ENCODE measurements around the gene SCUBE2.

SCUBE2 gene

DNA sequence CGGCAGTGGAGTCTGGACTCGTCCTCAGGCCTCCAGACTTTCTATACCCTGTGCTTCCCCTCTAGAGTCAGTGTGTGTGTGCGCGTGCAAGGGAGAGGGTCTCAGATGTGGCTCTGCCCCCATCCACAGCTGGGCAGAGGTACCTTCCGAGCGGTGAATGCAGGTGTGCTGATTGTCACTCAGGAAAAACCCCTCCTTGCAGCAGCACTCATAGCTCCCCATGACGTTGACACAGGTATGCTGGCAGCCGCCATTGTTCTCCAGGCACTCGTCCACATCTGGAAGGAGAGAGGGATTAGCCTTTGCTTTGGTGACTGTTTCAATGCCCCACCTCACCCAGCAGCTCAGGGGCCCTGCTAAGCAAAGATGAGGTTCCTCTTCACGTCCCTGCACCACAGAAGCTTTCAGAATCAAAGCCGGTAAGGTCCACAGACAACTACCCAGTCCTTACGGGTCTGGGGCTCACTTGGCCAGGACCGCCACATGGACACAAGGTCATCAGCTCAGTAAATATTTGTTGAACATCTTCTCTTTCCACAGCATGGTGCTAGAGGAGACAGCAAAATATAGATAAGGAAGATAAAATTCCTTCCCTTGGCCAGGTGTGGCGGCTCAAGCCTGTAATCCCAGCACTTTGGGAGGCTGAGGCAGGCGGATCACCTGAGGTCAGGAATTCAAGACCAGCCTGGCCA is 16.9 kb downstream of the SCUBE2 start:
- no peak for DNase-seq (ENCODE audit: low read depth in 2 of 2)

DNA sequence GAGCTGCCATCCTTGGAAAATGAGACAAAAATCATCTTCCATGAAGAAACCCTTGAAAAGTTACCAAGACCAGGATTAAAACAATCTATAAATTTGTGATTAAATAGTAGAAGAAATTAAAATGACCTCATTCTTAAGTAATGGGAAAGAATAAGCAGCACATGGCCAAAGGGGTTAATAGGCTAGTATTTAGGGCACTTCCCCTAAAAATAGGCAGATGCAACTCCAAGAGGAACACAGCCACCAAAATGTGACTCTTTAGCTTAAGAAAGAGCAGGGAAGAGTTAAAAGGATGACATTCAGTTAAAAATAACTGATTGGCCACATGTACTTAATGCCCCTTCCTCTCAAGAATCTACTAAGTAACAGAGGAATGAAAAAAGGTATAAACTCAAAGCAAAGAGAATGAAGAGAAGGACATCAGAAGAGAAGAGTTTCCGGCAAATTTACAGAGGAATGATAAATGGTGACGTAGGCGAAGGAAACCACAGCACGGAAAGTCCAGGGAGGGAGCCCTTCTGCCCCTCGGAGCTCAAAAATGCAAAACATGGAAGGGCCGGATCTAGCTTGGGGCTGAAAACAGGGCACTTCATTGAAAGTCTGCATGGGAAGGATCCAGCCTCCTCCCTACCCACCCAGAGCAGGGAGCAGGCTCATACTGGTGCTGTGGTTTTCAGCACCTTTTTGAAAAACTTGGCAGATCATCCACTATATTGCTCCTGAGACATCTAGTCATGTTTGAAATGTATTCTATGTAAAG is 17.8 kb downstream of the SCUBE2 start:
- no peak for DNase-seq (ENCODE audit: low read depth in 2 of 2)

DNA sequence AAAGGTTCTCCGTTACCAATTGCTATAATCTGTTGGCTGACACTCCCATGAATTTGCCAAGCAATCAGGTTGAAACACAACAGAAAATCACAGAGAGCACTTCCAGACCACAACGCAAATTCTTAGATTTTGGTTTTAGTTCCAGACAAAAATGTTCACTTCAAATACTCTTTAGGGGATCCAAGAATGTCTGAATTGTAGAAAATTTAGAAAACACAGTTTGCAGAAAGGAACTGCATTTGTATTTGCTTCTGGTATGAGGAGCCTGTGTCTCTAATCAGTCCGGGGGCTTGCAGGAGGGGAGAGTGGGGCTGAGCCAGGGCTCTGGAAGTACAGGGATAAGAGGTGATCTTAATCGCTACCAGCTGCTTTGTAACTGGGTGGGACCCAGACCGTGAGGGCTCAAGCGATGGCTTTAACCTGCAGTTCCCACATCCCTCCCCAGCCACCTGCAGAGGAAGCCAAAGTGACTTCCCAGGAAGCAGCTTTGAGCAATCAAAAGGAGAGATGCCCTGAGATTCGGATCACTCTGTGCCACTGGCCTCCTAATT is 18.7 kb downstream of the SCUBE2 start:
- no peak for DNase-seq (ENCODE audit: low read depth in 2 of 2)

DNA sequence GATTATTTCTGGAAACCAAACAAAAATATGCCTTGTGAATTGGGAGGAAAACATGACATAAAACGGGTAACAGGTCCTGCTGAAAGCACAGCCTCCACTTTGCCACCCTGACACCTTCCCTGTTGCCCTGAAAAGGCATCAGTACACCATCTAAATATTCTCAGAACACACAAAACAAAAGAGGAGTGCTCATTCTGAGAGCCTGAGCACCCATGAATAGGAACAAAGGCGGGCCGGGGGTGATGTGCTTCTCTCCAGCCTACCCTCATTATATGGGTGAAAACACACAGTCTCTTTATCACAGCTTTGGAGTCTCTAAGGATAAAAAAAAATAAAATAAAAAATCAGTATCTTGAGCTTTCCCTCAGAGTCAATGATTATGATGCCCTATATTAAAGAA is 19.7 kb downstream of the SCUBE2 start:
- no peak for DNase-seq (ENCODE audit: low read depth in 2 of 2)

DNA sequence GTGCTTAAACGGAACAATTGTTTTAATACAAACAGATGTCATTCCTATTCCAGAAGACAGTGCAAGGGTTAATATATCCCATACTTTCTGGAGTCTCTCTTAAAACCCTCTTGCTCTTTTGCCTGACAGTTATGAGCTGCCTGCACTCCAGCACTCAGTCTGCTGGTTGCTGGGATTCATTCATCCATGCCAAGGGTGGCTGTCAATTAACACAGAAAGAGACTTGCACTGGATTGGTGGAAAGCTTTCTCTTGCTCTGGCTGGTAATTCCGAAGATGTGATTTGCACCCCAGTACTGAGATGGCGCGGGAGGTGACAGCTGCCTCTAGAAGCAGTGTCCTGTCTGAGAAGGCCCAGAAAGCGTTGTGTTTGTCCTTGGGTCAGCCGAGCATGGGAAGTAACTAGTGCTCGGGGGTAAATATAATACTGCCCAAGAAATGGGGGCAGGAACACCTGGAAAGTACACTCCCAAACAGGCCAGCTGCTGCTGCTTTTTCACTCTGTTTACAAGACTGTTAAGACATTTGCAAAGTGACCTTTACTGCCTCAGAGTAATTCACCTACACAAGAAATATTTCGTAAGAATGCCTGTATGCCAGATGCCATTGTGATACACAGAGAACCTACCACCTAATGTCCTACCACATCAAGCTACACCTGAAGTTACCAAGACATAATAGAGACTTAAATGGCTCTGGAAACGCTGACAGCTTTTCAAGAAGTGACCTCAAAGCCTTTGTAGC is 20.5 kb downstream of the SCUBE2 start:
- no peak for DNase-seq (ENCODE audit: low read depth in 2 of 2)

DNA sequence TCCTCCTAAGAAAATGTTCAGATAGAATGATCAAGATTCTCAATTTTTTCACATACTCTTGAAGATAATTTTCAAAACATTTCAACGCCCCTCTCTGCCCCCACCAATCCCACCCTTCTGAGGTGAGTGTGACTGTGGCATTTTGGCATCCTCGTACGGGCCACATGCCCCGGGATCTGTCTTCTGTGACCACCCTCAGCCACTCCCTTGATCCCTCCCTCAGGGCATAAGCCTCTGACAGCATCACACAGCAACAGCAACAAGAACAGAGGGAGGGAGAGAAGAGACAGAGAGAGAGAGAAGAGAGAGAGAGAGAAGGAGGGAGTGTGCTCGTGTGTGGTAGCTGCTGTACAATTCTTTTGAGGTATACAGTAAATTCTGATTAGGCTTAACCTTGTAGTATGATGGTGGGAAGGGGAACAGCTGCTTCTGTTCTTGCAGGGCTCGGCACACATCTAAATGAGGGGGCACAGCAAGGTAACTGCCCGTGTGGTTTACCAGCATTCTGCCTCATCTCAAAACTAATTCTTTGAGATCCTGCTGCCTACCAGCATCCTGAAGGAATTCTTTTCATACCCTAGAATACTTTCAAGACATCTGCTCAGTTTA is 21.4 kb downstream of the SCUBE2 start:
- DNase-seq (ENCODE audit: low read depth in 2 of 2) = no peak

DNA sequence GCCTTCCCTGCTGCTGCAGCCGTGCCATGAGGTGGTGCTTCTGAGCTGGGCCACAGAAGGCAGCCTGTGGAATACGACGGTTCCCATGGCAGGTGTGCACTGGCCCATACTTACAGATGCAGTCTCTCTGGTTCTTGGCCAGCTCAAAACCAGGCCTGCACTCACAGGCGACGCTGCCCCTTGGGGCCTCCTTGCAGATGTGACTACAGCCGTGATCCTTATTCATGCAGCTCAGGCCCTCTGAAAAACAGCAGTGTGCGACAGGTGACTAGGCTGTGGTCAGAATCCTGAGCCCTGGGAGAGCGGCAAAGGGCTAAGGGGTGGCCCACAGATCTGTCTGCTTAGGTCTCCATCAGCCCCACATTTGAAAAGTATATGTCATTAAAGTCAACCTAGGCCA is 22.1 kb downstream of the SCUBE2 start:
- DNase-seq (ENCODE audit: low read depth in 2 of 2) = no peak

DNA sequence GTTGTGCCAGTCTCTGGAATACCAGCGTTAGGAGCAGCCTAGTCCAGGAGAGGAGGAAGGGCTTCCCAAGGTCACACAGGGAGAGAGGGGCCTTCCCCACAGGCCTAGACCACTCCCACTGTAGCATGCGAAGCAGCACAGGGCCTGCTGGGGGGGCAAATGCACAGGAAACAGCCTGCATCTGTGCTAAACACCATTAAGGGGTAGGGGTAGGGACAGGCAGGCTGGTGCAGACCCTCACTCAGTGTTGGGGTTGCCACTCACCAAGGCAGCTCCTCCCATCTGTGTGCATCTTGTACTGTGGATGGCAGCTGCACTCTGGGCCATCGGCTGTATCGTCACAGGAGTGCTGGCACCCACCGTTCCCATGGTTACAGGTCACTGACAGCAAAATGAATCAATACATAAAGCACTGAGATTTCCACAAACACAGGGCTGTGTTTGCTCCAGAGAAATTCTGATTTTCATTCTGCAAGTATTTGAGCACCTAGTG is 24.9 kb downstream of the SCUBE2 start:
- no peak for DNase-seq (ENCODE audit: low read depth in 2 of 2)

DNA sequence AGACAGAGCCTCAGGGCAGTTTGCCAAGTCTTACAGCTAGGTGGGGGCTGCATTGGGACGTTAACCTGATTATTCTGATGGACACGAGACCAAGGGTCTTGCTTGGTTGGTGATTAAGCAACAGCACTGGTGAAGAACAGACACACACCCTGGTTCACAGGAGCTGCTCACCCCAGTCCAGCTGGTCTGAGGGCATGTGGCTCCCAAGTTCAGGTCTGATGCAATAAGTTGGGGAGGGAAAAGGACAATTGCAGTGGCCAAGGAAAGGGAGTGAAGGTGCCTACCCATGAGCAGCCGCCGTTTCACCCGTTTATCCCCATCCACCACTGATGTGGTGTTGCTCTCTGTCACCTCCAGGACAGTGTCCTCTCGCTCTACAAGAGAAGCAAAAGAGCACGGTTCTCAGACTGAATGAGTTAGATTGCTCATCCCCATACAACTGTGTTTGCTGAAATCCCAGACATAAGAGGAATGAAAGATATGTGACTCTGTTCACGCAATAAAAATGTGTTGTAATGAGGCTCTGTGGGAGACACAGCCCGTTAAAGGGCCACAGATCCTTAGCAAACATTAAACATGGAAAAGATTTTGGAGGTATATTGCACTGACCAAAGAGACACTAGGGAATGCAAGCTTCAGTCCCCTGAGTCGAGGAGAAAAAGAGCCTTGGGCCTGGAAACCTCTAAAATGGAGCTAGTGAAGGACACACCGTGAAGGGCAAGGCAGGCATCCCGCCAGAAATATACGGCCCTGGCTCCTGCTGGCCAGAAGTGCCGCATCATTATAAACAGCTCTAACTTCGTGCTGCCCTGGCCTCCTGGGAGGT is 25.6 kb downstream of the SCUBE2 start:
- DNase-seq (ENCODE audit: low read depth in 2 of 2) = no peak

DNA sequence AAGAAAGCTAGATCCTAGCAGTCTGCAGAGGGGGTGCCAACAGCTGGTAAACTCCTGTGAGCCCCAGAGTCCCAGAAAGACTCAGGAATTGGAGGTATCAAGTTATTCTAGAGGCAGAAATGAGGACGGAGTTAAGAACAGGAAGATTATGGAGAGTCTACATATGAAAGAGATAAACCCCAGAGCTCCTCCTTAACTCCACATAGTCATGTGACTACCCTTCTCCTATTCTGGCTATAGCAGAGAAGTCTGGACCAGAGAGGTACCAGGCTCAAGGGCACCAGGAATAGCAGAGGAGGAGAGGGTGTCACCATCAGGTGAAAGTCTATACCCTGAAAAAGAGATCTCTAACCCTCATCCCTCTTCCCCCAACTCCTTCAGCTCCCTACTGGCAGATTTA is 29.6 kb downstream of the SCUBE2 start:
- no peak for DNase-seq (ENCODE audit: low read depth in 2 of 2)

DNA sequence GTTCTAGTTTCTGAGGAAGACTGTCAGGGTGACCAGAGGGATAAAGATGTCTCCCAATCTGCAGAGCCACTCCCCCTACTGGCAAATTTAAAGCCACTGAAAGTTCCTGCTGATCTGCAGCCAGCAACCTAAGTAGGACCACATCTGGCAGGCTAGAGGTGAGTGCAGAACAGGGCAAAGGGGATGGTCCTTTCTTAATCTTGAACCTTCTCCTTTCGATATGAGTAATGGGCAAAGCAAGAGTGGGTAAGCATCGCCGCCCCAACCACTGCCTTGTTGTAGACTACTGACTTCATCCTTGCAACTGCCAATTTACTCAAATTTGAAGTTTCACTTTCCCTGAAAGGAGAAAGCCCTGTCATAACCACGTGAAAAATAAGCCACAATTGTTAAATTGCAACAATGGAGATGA is 30.7 kb downstream of the SCUBE2 start:
- no peak for DNase-seq (ENCODE audit: low read depth in 2 of 2)

DNA sequence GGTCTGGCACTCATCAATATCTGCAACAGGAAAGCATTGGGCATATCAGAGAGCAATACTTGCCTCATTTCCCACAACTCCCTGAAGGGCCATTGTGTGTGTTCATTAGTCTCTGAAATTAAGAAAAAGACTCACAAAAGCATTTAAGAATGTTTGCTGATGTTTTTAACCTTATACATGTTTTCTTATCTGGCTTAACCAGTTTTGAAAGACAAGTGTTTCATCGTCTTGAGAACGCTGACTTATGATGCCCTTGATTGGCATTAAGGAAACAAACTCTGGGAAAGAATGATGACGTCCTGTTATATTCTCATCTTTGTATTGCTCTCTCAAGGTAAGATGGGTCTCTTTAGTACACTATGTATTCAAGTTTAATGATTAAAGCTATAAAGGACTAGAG is 32.0 kb downstream of the SCUBE2 start:
- DNase-seq (ENCODE audit: low read depth in 2 of 2) = no peak

DNA sequence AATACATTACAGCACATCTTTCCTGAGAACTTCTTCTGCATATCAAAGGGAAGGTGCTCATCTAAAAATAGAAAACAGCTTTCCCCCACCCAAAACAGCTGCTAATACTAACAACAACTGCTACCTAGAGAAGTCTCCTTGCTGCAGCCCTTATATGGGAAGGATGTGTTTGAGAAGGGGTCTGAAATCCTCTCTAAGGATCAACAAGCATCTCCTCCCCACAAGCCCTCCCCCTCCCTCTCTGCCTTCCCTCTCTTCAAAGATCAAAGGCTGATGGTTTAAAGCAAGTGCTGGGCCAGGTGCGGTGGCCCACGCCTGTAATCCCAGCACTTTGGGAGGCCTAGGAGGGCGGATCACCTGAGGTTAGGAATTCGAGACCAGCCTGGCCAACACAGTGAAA is 33.5 kb downstream of the SCUBE2 start:
- DNase-seq (ENCODE audit: low read depth in 2 of 2) = no peak

DNA sequence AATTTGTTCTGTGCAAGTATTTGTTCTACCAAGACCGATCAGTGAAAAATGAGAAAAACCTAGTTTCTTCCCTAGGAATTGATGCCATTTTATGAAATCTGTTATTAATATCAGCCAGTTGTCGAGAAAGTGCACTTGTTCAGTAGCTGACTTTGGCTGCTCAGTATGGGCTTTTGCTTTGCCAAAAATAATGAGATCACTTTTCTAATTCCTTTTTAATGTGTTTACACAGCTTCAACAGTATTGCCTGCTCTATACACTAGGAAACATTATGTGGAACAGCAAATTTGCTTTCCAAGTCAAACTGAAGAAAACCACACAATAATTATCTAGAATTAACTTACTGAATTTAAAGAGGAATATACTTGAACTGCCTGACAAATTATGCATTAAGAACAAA is 34.4 kb downstream of the SCUBE2 start:
- DNase-seq (ENCODE audit: low read depth in 2 of 2) = no peak

DNA sequence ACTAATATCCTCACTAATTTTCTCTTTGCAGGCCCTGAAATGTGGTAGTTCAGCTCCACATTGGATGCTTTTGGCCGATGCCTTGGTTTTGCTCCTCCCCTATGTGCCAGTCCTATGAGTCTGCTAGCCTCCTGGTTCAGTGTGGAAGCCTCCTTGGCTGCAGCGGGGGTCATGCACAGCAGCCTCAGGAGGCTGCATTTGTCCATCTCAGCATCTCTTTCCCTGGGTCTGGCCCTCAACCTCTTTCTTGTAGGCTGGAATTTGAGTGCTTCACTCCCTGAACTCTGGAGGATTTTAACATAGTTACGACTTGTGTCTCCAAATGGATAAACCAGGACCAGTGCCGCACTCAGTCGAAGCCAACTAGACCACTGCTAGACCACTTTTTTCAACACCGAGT is 34.9 kb downstream of the SCUBE2 start:
- no peak for DNase-seq (ENCODE audit: low read depth in 2 of 2)

DNA sequence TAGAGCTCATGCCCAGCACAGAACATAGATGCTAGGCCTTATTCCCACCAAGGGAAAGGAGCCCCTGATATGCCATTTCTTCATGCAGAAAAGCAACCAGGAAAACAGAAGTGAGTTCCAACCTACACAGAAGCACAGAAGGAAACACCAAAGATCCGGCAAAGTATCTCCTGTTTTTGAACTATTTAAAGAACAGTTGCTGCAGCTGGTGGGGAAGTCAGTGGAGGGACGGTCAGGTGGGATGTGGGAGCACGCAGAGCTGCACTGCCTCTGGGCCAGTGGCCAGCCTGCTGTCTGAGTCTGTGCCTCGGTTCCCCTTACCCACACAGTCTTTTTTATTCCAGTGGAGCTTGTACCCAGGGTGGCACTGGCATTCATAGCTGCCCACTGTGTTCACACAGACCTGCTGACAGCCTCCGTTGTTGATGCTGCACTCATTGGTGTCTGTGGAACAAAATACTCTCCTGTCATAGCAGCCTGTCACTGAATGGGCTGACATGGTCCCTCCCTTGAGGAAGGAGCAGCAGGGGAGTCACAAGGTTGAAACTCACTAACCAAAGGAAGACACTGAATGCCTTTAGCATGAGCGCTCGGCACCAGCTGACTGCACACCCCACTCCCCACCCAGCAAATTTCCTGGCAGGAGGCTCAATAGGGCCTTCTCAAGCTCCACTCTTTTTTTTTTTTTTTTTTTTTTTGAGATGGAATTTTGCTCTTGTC is 37.9 kb downstream of the SCUBE2 start:
- DNase-seq (ENCODE audit: low read depth in 2 of 2) = no peak

DNA sequence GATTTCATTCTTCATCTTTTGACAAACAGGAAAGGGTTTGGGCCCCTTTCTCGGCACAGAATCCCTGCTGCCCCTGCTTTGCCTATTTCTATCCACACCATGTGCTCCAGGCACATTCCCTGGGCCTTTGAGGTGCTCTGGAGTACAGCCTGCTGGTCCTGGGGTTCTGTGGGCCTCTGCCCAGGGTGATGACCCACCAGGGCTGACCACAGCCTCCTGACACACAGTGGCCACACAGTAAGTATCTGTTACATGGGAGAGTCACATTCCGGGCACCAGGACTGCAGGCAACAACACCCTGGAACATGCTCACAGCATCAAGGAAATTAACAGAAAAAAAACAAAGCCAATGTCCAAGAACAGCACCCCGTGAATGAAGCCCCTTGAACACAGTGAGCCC is 39.1 kb downstream of the SCUBE2 start:
- DNase-seq (ENCODE audit: low read depth in 2 of 2) = no peak

DNA sequence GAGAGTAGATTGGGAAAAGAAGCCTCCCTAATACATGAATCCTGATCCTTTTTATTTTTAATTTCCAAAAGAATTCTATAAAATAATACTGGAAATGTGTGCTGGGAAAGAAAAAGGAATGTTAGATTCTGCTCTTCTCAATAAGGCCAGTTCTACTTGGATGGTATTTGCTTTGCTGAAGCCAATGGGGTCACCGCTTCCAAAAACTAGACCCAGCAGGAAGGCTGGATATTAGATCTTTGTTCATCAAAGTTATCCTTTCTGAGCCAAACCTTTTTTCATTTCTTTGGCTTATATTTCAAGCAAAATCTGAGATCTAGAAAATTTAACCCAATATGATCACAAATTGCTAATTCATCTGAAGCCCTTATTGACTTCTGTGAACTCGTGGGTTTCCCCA is 41.4 kb downstream of the SCUBE2 start:
- no peak for DNase-seq (ENCODE audit: low read depth in 2 of 2)

DNA sequence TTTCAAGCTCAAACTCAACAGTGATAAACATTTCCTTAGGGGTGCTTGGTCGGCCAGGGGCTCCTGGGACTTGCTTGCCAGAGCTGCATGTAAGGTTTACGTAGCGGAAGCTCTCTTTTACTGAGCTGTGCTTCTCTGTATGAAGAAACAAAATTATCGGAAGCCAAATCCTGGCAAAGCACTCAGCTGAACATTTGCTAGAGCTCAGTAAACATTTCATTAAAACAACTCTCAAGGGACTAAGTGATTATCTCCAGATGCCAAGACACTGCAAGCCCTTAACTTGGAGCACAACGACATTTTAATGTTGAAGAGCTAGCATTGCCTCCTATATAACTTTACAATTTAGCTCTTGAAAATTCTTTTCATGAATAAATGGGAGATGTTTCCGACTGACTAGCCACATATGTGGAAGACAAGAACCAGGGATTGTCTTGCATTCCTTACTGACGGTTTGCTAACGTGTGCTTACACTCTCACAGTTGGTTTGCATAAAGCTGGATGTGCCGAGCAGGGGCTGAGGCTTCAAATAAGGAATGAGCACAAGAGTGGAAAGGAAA is 43.4 kb downstream of the SCUBE2 start:
- DNase-seq (ENCODE audit: low read depth in 2 of 2) = no peak

DNA sequence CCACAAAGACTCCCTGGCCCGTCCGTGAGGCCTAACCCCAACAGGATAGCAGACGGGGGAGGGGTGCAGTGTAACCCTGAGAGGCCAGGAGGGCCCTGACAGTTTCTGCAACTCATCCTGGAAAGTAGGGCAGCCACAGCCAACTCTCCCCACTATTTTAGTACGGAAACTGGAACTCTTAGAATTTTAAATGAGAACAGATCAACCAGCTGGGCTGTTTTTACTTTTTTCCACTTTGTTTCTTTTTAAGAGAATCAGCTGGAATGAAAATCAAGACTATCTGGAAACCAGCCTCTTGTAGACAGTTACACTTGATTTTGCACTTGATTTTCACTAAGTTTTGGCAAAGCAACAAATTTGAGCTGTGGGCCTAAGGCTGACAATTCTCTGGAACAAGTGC is 44.9 kb downstream of the SCUBE2 start:
- DNase-seq (ENCODE audit: low read depth in 2 of 2) = no peak
